ENCODE results near the gene UBASH3A.

UBASH3A gene

DNA sequence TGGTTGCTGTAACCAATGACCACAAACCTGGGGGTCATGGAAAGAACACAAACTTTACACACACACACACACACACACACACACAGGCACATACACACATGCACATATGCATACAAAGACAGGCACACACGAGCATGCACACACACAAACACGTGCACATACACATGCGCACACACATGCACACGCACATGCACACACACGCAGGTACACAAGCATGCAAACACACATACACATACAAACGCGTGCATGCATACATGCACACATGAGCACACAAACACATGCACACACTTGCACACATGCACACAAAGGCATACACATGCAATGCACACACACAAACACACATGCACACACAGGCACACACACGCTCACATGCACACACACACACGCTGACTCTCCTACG, 44.0 kb downstream of the UBASH3A start:
- TF ChIP-seq, protein P1, sequence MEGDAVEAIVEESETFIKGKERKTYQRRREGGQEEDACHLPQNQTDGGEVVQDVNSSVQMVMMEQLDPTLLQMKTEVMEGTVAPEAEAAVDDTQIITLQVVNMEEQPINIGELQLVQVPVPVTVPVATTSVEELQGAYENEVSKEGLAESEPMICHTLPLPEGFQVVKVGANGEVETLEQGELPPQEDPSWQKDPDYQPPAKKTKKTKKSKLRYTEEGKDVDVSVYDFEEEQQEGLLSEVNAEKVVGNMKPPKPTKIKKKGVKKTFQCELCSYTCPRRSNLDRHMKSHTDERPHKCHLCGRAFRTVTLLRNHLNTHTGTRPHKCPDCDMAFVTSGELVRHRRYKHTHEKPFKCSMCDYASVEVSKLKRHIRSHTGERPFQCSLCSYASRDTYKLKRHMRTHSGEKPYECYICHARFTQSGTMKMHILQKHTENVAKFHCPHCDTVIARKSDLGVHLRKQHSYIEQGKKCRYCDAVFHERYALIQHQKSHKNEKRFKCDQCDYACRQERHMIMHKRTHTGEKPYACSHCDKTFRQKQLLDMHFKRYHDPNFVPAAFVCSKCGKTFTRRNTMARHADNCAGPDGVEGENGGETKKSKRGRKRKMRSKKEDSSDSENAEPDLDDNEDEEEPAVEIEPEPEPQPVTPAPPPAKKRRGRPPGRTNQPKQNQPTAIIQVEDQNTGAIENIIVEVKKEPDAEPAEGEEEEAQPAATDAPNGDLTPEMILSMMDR (IDR thresholded peaks at IDR 0.05), result no peak

- TF ChIP-seq, protein P1 (IDR thresholded peaks at IDR 0.05), result no peak
Measured at GRCh38 chr21:42448686-42449085, 45.0 kb downstream of the UBASH3A start.

DNA sequence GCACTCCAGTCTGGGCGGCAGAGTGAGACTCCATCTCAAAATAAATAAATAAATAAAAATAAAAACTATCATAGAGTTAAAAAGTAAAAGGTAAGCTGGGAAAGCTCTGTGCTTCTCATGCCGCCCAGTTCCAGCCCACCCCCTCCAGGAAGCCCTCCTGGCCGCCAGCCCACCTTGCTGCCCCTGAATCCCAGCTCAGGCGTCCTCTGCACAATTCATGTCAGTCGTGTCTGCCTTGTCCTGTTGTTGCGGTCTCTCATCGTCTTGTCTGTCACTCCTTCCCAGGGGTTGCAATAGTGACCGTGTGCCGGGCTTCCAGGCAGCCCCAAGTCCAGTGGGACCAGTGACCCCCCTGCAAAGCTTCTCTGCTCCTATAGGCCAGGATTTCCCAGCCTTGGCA, 48.2 kb downstream of the UBASH3A start:
- TF ChIP-seq, protein P1 (IDR thresholded peaks at IDR 0.05), result no peak

DNA sequence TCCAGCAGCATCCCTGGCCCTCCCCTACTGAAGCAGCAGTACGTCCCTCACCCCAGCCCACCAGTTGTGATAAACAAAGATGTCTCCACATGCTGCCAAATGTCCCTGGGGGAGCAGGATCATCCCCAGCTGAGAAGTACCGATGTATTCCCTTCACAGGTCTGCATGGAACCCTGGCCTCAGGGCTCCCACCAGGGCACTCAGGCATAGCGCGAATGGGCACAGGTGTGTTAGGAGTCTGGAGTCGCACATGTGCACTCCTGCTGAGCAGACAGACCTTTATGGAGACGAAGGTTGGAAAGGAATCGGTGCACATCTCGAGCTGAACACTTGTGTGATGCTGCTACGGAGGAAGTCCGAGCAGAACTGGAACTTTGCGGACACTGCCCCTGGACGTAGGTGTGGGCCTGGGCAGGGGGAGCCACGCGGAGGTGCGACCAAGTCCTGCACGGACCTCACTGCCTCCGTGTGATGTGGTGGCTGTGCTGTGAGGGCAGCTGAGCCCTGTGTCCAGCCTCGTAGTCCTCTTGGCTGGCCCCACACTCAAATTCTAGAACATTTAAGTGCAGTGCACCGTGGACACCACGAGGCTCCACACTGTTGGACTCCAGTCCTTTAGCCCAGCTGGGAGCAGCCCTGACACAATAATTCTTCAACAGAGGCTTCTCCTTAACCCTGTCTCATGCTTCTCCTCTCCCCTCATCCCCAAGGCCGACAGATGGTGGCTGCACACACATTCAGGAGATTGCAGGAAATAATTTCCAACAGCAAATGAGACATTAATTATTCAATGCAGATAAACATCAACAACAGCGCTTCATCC, 48.9 kb downstream of the UBASH3A start:
- TF ChIP-seq, protein P1 (IDR thresholded peaks at IDR 0.05), result no peak

DNA sequence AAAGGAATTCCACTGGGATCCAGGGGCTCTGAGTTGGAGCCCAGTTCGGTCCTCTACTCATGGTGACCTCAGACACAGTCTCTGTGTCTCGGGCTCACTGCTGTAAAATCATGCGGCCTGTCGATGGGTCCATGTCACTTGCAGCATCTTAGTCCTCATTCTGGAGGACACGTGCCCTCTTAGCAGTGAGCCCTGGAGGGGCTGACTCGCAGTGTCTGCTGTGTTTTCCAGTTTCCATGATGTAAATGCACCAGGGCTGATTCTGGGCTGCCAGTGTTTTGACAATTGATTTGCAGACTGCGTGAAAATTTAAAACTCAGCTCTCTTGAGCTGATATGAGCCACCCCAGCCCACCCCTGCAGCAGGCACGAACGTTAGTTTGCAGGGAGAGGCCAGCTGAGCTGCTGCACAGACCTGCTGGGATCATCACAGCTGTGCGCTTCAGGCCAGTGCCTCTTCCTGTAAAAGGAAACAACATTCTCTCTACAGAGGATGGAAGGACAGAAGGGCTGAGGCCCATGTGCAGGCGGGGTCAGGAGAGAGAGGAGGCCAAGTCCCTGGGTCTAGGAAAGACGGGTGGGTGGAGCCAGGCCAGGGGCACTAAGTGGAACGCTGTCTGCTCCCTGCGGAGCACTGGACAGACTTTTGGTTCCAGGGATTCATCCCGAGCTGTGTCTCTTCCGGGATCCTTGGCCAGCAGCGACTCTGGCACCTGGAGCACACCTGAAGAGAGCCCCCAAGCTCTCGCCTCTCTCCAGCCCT, 49.7 kb downstream of the UBASH3A start:
- TF ChIP-seq, protein P1 (IDR thresholded peaks at IDR 0.05), result no peak

DNA sequence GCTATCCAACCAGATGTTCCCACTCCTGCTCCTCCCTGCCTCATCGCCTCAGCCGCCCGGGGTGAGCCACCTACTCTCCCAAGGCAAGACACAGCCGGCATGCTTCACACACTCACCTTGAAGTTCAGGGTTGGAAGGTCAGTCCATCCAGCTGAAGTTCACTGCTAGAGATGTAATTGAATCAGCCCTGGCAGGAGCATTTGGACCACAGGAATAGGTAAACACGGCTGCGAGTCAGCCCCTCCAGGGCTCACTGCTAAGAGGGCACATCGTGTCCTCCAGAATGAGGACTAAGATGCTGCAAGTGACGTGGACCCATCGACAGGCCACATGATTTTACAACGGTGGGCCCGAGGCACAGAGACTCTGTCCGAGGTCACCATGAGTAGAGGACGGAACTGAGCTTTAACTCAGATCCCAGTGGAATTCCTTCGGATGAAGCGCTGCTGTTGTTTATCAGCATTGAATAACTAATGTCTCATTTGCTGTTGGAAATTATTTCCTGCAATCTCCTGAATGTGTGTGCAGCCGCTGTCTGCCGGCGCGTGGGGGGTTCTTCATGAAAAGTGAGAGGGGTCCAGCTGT, 50.4 kb downstream of the UBASH3A start:
- TF ChIP-seq, protein P1 (IDR thresholded peaks at IDR 0.05), result no peak

- TF ChIP-seq, protein P1 (IDR thresholded peaks at IDR 0.05), result no peak
Measured at GRCh38 chr21:42454786-42455185, 51.1 kb downstream of the UBASH3A start.
